GM19395 (cell line): ENCODE data around the gene PARP14.
A peak's percentile ranks its signal among the peaks of the same experiment; 100 is the strongest.
"Not testable (repeated sequence)": the region's sequence is repeated elsewhere in the genome, so short reads cannot be mapped to it uniquely, and the experiment has no call there.

Source experiments
- ATAC-seq: cut with Tn5 transposase; IDR thresholded peaks from one replicate; pipeline ENCODE4 v1.9.1; 2021; ENCODE audit warnings: mild to moderate bottlenecking, moderate library complexity; ENCODE audit not compliant: unreplicated experiment

PARP14 gene

GRCh38 chr3:122719273-122719921 is 38.8 kb downstream of the PARP14 start:
- ATAC-seq, result no peak

- ATAC-seq, result no peak
Observed at GRCh38 chr3:122725106-122725505, 44.5 kb downstream of the PARP14 start.

- no peak for ATAC-seq
Observed at GRCh38 chr3:122727294-122727693, 46.7 kb downstream of the PARP14 start.

GRCh38 chr3:122727766-122728165 is 47.1 kb downstream of the PARP14 start:
- ATAC-seq, result no peak

- no peak for ATAC-seq
Observed at GRCh38 chr3:122728186-122728585, 47.5 kb downstream of the PARP14 start.

GRCh38 chr3:122728756-122729514 is 48.3 kb downstream of the PARP14 start:
- no peak for ATAC-seq

GRCh38 chr3:122730240-122730639 is 49.6 kb downstream of the PARP14 start:
- ATAC-seq, result no peak

- ATAC-seq, result not testable (repeated sequence)
Observed at GRCh38 chr3:122732682-122733525, 52.3 kb downstream of the PARP14 start.

- ATAC-seq, result no peak
Observed at GRCh38 chr3:122739172-122739571, 58.5 kb downstream of the PARP14 start.

GRCh38 chr3:122742234-122742633 is 61.6 kb downstream of the PARP14 start:
- ATAC-seq, result no peak

GRCh38 chr3:122743581-122744120 is 63.0 kb downstream of the PARP14 start:
- ATAC-seq, result no peak

- ATAC-seq, result no peak
Observed at GRCh38 chr3:122745369-122746021, 64.9 kb downstream of the PARP14 start.

- ATAC-seq, result not testable (repeated sequence)
Observed at GRCh38 chr3:122747295-122747694, 66.7 kb downstream of the PARP14 start.

- ATAC-seq, result no peak
Observed at GRCh38 chr3:122748347-122748746, 67.7 kb downstream of the PARP14 start.

GRCh38 chr3:122754929-122755328 is 74.3 kb downstream of the PARP14 start:
- ATAC-seq, result peak; percentile 71

GRCh38 chr3:122755491-122755890 is 74.9 kb downstream of the PARP14 start:
- no peak for ATAC-seq

- no peak for ATAC-seq
Observed at GRCh38 chr3:122758877-122759560, 78.4 kb downstream of the PARP14 start.

- no peak for ATAC-seq
Observed at GRCh38 chr3:122760453-122761271, 80.0 kb downstream of the PARP14 start.

- no peak for ATAC-seq
Observed at GRCh38 chr3:122766430-122766829, 85.8 kb downstream of the PARP14 start.
